Activated CD4-positive, alpha-beta T cell treated with anti-CD3 and anti-CD28 coated beads for 24 hours (primary cell): ENCODE measurements around the gene LGR6.

Experiments used
- DNase-seq, 2 donors: peaks; one replicate each; pipeline ENCODE4 v3.0.0-alpha.2; 2020; ENCODE audit warnings: low read depth in 2 of 2

The LGR6 gene

GRCh38 chr1:202264726-202265125, 71.1 kb downstream of the LGR6 start:
- no peak for DNase-seq

GRCh38 chr1:202266061-202266765, 72.6 kb downstream of the LGR6 start:
- no peak for DNase-seq

GRCh38 chr1:202268032-202268431, 74.4 kb downstream of the LGR6 start:
- DNase-seq = no peak

GRCh38 chr1:202268817-202269216, 75.2 kb downstream of the LGR6 start:
- no peak for DNase-seq

- DNase-seq = no peak
Observed at GRCh38 chr1:202270871-202271326, 77.3 kb downstream of the LGR6 start.

- DNase-seq = no peak
Observed at GRCh38 chr1:202272103-202272845, 78.7 kb downstream of the LGR6 start.

- DNase-seq = peak; percentile 7 to 36
Observed at GRCh38 chr1:202274611-202275010, 81.0 kb downstream of the LGR6 start.

- DNase-seq = no peak
Observed at GRCh38 chr1:202275061-202275770, 81.6 kb downstream of the LGR6 start.

- no peak for DNase-seq
Observed at GRCh38 chr1:202276081-202276715, 82.6 kb downstream of the LGR6 start.

- DNase-seq = no peak
Observed at GRCh38 chr1:202276920-202277319, 83.3 kb downstream of the LGR6 start.

- DNase-seq = no peak
Observed at GRCh38 chr1:202278751-202279150, 85.2 kb downstream of the LGR6 start.

- no peak for DNase-seq
Observed at GRCh38 chr1:202279806-202280205, 86.2 kb downstream of the LGR6 start.

GRCh38 chr1:202280595-202280994, 87.0 kb downstream of the LGR6 start:
- no peak for DNase-seq

- DNase-seq = no peak
Observed at GRCh38 chr1:202281316-202282024, 87.9 kb downstream of the LGR6 start.

- DNase-seq = no peak
Observed at GRCh38 chr1:202282025-202282371, 88.4 kb downstream of the LGR6 start.

- no peak for DNase-seq
Observed at GRCh38 chr1:202282596-202283283, 89.1 kb downstream of the LGR6 start.

GRCh38 chr1:202283379-202283844, 89.8 kb downstream of the LGR6 start:
- no peak for DNase-seq

GRCh38 chr1:202283991-202284390, 90.4 kb downstream of the LGR6 start:
- DNase-seq = no peak

GRCh38 chr1:202285908-202286307, 92.3 kb downstream of the LGR6 start:
- no peak for DNase-seq

GRCh38 chr1:202286622-202287097, 93.1 kb downstream of the LGR6 start:
- DNase-seq = no peak

- DNase-seq = no peak
Observed at GRCh38 chr1:202287196-202287595, 93.6 kb downstream of the LGR6 start.
